ENCODE results near the gene PDIA5.

PDIA5 gene

DNA sequence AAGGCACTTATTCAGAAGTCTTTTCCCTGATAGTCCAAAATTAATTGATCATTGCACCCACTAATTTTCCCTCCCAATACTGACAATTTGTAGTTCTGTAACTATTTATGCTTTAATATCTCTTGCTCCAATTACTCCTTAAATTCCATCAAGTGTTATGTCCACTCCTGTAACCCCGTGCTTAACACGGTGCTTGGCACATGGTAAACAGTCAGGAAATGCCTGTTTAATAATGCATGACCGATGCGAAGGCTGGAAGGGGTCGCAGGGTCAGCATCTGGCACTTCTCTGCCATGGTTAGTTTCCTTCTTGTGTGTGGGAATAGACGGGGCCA is 134.4 kb downstream of the PDIA5 start:
- TF ChIP-seq, protein P1, sequence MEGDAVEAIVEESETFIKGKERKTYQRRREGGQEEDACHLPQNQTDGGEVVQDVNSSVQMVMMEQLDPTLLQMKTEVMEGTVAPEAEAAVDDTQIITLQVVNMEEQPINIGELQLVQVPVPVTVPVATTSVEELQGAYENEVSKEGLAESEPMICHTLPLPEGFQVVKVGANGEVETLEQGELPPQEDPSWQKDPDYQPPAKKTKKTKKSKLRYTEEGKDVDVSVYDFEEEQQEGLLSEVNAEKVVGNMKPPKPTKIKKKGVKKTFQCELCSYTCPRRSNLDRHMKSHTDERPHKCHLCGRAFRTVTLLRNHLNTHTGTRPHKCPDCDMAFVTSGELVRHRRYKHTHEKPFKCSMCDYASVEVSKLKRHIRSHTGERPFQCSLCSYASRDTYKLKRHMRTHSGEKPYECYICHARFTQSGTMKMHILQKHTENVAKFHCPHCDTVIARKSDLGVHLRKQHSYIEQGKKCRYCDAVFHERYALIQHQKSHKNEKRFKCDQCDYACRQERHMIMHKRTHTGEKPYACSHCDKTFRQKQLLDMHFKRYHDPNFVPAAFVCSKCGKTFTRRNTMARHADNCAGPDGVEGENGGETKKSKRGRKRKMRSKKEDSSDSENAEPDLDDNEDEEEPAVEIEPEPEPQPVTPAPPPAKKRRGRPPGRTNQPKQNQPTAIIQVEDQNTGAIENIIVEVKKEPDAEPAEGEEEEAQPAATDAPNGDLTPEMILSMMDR (conservative IDR thresholded peaks at IDR 0.05): no peak
- TF ChIP-seq ZFX (IDR thresholded peaks at IDR 0.05): no peak
- peak overlapping the region; percentile 88 for H3K27ac ChIP-seq

DNA sequence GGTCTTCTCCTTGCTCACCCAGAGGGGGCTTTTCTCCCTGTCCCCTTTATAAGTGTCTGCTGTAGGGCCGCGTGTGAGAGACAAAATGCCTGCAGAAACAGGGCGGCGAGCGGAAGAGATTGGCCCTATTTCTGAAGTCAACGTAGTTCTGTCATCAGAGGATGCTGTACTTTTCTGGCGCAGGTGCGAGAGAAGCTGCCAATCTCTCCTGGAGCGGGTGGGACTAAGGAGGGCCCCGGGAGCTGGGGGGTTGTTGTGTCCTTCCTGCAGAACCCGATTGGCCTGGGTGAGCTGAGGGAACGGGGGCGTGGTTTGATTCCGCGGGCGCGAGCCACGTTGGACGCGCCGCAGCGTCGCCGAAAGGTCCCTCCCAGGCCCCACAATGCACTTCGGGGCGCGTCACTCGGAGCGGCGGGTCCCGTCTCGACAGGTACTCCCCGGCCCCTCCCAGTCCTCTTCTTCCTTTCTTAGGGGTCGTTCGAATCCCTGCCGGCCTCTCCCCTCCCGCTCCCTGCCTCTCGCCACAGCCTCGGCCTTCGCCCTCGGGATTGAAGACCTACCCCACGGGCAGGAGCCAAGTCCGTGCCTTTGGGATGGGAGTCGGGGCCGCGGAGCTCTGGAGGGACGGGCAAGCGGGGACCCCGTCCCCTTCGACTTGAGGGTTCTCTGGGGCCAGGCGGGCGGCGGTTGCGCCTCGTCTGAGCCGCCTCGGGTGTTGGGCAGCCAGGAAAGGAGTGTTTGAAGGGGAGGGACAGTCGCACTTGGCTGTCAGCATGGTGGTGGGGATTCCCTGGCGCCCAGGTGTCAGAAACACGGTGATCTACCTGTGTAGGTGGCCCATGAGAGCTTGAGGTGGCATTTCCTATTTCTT is 135.0 kb downstream of the PDIA5 start, which contains the start of gene SEC22A:
Gene SEC22A, plus strand, starts transcription at position 387 of the 871 bp plus-strand sequence. CDS start 7,275 bp downstream, outside the sequence.
- peak within 1 kb of the TSS; percentile 88 for H3K27ac ChIP-seq
- TF ChIP-seq, protein P1 (conservative IDR thresholded peaks at IDR 0.05): no peak
- TF ChIP-seq ZFX (IDR thresholded peaks at IDR 0.05): no peak

DNA sequence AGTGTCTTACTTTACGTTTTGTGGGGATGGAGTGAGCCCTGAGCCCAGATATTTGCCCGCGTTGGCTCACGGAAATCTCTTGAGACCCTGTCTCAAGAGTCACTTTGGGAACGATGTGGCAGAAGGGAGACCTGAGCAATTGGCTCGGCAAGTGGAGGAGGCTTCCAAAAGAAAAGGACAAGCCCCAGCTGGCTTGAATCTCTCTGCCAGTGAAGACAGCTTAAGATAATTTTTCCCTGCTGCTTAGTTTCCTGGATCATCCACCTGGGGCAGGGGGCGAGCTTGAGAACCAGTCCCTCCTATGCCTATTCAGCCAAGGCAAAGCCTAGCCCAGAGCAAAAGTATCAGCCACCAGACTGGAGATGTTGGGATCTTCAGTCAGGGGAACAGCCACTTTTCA is 135.6 kb downstream of the PDIA5 start:
- H3K27ac ChIP-seq: peak overlapping the region; percentile 88
- TF ChIP-seq, protein P1 (conservative IDR thresholded peaks at IDR 0.05): no peak; the same call in 1 of the 2 replicates
- TF ChIP-seq ZFX (IDR thresholded peaks at IDR 0.05): no peak
